ENCODE measurements around the gene SYT9.
A peak's percentile ranks its signal among the peaks of the same experiment; 100 is the strongest.

The SYT9 gene, protein sequence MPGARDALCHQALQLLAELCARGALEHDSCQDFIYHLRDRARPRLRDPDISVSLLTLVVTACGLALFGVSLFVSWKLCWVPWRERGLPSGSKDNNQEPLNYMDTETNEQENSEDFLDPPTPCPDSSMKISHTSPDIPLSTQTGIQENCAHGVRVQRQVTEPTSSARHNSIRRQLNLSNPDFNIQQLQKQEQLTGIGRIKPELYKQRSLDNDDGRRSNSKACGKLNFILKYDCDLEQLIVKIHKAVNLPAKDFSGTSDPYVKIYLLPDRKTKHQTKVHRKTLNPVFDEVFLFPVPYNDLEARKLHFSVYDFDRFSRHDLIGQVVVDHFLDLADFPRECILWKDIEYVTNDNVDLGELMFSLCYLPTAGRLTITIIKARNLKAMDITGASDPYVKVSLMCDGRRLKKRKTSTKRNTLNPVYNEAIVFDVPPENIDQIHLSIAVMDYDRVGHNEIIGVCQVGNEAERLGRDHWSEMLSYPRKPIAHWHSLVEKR

DNA sequence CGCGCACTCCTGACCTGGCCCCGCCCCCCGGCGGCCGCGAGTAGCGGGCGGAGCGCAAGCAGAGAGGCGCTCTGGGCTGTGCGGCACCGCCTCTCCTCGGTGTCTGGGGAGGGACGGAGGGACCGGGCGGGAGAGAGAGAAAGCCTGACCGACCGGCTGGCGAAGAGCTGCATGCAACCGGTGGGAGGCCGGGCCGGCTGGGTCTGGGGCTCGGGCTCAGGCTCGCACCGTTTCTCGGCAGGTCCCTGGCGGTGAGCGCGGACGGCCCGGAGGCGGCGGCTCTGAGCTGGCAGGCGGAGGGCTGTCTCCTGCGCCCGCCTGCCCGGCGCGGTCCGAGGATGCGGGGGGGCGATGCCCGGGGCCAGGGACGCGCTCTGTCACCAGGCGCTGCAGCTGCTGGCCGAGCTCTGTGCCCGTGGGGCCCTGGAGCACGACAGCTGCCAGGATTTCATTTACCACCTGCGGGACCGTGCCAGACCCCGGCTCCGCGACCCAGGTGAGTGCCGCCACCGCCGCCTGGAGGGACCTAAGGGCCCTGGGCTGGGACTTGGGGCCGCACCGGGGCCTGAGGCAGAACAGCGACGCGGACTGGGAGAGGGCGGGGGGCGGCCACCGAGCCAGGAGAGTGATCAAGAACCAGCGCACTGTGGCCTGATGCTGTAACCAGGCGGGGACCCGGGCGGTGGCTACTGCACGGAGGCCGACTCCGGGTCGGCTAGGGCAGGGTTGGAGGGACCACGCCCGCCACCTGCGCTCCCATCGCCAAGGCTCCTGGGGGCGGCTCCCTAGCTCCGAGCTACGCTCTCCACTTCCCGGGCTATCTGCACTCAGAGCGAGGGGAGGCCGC lies at the start of gene SYT9:
Gene SYT9, plus strand, starts transcription at position 69 of the 847 bp plus-strand sequence. Its CDS starts 283 bp downstream, at position 352.
- DNase-seq = peak; percentile 69

DNA sequence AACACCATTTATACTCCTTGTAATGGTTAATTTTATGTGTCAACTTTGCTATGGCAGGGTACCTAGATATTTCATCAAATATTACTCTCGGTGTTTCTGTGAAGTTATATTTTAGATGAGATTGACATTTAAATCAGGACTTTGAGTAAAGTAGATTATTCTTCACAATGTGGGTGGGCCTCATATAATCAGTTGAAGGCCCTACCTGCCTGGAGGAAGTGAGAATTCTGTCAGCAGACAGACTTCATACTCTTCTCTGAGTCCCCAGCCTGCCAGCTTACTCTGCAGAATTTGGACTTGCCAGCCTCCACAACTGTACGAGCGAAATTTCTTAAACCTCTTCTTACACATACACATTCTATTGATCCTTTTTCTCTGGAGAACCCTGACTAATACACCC lies 49.3 kb upstream of the SYT9 start:
- no peak for DNase-seq

DNA sequence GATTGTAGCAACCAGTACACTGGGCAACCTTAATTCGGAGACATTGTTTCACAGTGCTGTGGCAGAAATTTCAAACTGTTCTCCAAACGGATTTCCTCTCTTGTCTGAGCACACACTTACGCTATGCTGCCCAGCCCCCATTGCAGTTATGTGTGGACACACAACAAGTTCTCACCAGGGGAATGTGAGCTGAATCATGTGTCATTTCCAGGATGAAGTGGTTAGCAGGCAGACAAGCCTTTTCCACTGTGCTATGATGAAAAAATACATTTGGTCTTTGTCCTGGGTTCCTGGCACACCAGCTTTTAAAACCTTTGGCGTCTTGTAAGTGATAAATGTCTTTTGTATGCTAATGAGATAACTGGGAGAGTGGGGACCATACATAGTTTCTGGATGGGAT lies 46.9 kb upstream of the SYT9 start:
- no peak for DNase-seq

DNA sequence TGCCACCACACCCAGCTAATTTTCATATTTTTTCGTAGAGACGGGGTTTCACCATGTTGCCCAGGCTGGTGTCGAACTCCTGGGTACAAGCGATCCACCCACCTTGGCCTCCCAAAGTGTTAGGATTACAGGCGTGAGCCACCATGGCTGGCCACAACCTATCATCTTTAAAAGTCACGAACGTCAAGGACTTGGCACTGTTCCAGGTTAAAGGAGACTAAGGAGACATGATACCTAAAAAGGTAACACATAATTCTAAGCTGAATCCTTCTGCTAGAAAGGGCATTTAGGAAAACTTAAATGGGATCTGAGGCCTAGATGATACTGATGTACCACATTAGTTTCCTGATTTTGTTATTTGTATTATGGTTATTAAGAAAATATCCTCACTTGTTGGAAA lies 43.3 kb upstream of the SYT9 start:
- no peak for DNase-seq

DNA sequence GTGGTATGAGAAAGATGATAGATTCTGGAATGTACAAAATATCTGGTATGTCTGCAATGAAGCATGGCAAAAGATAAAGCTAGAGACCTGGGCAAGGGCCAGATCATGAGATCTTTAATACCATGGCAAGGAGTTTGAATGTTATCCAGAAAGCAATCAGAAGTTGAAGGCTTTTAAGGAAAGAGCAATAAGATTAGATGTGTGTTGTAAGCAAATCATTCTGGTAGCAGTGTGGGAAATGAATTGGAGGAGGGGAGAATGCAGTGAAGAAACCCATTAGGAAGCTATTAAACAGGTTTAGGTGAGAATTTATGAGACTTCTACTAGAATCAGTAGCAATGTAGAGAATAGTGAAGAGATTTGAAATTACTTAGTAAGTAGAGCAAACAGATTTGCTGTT lies 32.2 kb upstream of the SYT9 start:
- no peak for DNase-seq

DNA sequence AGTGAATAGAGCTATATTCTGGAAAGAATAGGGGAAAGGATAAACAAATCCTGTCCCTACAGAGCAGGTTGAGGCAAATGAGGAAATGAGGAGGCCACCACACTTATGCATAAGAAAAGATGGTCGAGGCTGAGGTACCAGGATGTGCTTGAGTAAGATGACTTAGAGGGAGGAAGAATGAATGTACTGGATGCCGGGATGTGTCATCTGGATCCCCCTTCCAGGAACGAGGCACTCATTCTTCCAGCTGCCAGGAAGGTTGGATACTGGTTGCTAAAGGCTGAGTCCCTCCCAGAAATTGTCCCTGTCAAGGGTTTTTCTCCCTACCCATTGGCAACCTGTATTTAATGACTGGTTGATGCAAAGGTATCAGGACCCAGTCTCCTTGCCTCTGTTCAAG lies 31.1 kb upstream of the SYT9 start:
- DNase-seq = no peak

DNA sequence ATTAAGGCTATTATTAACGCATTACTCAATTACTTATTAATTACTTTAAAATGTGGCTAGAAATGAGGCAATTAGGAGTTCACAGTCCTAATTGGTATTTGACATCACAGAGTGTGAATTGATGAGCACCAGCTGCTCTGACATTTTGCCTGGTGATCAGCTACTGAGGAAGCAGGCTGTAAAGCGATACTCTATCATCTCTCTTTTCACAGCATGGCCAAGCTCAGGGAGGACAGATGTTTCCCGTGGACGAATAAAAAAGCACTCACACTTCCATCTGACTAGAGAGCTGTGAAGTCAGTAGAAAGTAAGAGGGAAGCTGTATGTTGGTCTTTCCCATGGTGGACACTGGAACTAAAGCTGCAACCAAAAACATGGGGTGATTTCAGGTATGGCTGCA lies 29.1 kb upstream of the SYT9 start:
- peak; percentile 9 for DNase-seq

DNA sequence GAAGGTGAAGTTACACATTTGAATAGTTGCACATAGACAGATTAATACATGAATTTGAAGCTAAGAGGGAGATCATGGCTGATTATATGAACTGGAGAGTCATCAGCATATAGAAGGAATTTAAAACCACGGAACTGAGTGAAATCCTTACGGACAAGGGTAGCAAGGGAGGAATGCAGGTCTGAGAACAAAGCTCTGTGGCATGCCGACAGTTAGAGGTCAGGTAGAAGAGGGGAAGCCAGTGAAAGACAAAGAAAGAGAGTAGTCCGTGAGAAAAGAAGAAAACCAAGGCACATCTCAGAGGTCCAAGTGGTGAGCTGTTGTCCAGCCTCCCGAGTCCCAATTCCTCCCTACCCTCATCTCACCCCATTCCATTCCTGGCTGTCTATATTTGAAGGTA lies 11.8 kb upstream of the SYT9 start:
- DNase-seq = no peak

DNA sequence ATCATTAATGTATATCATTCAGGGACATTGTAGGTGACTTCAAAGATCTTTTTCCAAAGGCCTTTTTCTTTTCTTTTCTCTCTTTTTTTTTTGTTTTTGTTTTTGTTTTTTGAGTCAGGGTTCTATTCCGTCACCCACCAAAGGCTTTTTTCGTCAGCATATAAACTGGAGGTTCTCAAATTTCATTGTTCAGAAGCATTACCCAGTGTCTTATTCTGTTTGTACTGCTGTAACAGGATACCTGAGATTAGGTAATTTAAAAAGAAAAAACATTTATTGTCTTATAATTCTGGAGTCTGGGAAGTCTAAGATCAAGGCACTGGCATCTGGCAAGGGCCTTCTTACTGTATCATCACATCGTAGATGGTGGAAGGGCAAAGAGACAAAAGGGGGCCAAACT lies 6.4 kb upstream of the SYT9 start:
- DNase-seq = no peak

DNA sequence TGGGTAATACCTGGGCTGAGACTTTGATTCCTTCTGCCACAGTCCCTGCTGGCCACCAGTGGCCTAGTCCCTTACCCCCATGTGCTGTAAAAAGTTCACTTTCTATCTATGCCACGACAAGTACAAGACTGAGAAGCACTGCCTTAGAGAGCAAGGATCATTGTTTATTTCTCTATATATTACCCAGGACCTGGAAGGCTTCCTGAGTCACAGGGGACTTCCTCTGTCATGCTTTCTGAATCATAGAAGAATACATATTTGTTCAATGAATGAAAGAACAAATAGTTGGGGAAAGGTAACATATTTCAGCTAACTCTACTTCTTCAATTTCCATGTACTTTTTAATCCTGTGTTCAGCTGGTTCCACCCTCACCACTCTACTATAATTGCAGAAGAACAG lies 5.5 kb upstream of the SYT9 start:
- no peak for DNase-seq

DNA sequence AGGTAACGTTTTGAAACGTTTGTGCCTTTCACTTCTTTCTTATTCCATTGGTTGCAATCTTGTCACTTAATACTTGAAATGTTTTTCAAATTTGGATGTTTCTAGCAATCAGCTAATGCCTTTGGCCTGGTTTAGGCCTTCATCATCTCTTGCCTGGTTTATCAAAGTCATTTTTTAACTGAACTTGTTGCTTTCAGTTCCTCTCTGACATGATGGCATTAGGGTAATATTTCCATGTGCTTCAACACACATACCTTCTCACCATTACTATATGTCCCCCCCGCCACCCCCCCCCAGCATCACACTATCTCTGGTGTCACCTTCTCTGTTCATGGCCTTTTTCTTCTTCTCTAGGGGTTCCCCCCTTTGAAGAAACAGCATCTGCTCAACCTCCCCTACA lies 1.5 kb upstream of the SYT9 start:
- no peak for DNase-seq

DNA sequence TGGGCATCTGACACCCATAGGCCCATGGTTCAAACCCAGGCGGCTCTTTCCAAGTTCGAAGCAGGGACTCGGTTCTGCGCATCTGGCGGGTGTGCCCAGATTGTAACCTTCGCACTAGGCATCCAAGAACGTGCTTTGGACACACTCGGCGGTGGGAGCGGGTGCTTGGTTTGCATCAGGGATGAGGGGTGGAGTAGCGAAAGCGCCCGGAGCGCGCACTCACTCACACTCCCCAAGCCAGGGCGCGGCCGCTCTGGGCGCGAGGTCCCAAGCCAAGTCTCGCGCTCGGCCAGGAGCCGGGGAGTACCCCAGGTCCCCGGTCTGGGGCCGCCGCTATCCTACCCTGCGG lies 243 bp upstream of the SYT9 start:
- DNase-seq = no peak

DNA sequence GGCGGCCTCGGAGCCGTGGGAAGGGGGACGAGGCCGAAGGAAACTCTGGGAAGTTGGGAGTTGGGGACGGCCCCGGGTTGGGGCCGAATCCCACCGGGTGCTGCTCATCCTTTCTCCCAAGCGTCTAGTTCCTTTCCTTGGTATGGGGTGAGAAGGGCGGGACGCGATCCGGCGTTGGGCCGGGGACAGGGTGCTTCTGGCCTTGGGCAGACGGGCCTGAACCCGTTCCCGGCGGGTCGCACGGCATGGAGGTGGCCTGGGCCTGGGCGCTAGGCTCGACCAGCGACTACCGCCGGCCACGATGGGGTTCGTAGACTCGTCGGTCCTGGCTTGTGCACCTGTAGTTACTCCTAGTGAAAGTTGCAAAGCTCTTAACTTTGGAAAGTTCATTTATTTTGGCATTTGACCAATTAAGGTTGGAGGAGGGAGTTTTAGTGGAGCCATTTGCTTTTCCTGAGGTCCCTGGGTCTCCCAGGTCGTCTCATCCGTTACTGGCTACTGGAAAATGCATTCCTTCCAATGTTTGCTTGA lies 1.0 kb downstream of the SYT9 start:
- DNase-seq = no peak

DNA sequence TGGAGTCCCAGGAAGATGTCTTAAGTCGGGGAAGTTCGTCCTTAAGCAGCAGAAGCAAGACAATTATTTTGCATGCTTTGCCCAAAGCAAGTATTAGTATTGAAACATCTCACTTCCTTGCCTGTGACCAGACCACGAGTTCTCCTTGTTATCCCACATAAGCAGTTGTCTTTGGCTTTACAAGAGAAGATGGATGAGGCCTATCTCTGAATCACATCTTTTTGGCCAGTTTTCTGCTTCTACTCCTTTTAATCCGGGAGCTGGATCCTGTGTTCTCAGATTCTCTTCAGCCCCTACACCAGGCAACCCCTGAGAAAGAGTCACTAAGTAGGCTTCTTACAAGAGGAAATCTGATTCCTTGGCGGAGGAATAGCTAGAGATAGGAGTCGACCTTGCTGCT lies 2.1 kb downstream of the SYT9 start:
- DNase-seq = no peak

DNA sequence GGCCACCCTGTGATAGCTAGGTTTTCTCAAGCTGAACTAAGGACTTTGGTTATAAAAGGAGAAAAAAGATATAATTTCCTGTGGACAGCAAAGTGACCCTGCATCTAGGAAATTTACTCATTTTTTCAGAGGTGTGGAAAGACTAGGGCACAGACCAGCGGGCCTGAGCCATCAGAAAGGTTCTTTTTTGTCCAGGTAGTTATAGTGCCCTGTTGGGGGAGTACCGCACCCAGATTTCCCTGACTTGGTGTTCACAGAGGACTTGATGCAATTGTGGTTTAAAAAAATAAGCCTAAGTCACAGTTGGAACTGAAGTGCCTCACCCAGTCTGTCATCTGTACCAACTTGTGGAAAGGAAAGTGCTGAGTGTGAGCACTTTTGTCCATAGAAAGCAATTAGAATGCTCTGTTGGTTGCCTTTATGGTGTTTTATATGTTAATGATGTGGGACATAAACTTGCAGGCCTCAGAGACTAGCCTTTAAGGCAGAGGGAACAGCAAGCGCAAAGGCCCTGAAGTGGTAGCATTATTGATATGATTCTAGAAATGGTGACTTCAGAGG lies 3.1 kb downstream of the SYT9 start:
- DNase-seq = no peak

DNA sequence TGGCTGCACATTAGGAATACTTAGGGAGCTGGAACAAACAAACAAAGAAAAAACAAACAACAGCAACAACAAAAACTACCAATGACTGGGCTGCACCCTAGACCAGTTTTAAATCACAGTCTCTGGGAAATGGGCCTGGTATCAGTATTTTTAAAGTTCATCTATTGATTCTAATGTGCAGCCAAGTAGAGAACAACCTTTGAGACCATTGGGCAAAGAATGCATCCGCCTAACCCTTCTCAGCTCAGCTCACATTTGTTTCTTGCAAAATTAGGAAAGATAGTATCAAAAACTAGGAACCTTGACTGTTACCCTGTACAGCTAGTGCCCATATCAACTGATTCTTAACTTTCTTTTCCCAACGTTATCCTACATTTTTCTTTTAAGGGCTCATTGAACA lies 5.2 kb downstream of the SYT9 start:
- no peak for DNase-seq

DNA sequence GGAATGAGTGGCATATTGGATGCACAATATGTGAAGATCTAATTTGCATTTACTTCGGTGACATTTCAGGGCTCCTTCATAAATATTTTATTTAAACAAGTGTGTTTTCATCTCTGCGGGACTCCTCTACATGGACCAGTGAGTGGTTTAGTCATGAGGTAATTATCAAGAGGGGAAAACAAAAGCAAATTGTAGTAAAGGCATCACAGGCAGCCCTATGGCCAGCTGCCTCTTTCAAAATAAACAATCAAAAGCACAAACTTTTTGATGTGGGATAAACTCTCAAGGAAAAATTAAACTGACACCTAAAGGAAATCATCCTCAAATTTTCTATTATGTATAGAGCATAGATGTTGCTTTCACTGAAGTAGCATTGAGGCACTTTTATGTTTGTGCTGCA lies 6.0 kb downstream of the SYT9 start:
- no peak for DNase-seq

DNA sequence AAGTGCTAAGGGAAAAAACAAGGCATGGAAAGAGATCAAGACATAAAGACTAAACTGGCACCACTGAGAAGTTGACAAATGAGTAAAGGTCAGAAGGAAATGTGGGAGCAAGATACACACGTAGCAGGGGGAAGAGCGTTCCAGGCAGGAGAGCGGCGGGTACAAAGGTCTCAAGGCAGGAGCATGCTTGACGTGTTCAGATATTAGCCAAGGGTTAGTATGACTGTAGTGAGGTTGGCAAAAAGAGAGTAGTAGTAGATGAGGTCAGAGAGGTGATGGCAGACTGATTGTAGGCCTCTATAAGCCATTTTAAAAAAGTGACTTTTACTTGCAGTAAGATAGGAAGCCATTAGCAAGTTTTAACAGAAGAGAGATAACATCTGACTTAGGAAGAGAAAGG lies 9.9 kb downstream of the SYT9 start:
- no peak for DNase-seq

DNA sequence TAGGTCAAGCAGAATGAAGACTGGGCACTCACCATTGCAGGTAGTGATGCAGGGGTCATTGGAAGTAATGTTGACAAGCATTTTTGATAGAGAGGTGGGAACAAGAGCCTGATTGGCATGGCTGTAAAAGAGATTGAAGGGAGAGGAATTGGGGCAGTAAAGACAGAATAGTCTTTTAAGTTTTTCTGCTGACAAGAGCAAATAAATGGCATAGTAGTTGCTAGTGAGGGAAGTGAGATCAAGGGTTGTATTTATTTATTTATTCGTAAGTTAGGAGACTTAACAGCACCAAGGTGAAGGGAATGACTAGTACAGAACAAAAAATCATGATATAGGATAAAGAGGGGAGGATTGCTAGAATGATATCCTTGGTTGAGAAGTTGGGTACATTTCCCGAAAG lies 11.0 kb downstream of the SYT9 start:
- DNase-seq = no peak

DNA sequence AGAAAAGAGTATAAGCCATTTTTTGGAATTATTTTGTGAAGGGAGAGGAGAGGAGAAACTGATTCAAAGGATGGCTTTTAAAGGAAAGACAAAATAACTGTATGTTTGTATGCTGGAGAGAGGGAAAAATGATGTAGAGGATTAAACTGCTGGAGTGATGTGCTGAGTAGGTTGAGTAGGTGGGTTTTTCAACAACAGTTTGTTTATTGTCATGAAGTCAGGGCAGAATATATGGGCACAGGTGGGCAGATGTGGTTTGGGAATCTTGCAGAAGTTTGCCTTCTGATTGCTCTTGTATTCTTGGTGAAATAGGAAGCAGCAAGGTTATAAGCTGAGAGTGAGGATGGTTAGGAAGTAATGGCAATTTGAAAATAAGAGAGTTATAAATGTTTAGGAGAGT lies 12.1 kb downstream of the SYT9 start:
- no peak for DNase-seq

DNA sequence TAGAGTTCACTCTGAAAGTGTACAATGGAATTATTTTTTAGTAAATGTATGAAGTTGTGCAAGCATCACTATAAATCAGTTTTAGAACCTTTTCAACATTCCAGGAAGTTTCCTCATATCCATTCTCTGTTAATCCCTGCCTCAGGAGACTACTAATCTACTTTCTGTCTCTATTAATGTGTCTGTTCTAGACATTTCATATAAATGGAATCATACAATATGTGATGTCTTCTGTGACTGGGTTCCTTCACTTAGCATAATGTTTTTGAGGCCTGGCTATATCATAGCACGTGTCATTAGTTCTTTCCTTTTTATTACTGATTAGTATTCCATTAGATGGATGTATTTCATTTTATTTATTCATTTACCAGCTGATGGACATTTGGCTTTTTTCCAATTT lies 17.1 kb downstream of the SYT9 start:
- no peak for DNase-seq

DNA sequence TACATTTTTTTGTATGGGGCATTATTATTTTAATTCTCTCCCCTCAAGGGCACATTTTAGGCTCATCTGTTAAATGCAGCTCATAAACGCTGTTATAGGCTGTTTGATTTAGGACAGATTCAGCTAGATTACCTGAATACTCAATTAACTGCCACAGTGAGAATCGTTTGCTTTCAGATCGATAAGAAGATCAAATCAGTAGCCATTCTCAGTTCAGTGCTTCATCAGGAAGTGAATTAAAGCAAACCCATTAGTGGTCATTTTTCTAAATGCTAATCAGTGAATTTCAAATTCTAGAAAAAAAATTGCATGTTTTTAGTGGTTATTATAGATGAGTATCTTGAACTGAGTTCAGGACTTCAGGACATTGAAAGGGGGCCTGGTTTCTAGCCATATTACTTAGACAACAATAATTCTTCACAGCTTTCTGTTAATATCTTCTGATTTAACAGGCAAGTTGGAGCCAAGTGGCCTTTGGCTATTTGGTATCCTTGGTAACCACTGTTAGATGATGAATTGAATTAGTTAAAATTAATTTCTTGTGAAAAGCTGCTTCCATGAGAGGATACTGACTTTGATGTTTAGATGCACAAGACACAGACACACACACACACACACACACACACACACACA lies 18.6 kb downstream of the SYT9 start:
- no peak for DNase-seq

DNA sequence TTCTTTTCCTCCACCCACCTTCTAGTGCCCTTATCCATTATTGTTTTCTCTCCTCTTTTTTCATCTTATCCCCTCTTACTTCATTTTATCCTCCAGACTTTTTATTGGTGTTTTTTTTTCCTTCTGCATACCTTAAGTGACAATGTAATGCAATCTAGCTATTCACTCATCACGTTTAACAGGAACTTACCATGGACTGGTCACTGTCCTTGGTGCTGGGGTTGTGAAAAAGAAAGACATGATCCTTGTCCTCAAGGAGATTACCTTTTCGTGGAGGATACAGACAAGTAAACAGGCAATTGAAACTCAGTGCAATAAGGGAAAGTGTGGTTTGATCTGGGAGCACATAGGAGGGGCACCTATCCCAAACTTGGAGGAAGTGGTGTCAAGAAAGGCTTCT lies 20.7 kb downstream of the SYT9 start:
- DNase-seq = no peak
